HepG2 (cell line): Measurements from ENCODE around the gene SNRPB2. TPM values are rescaled to one million over a fixed set of nuclear protein-coding genes. Genes with fewer than 3 reads are reported as not detected.

Source experiments
- ATAC-seq: fragments of 200-7000 bp; cut with Tn5 transposase; 3 replicates; pipeline ENCODE4 v1.9.1; 2020; ENCODE audit warnings: mild to moderate bottlenecking, moderate library complexity
- BruUV-seq: library from RNA; stranded (reverse); fragments of 400-500 nt; replicated peaks from 2 replicates; lab custom pipeline; 2021; lab: Mats Ljungman, UMichigan
- CTCF ChIA-PET: fragments of 300-600 bp; formaldehyde crosslinking; extraction: SDS; loops from one replicate; lab custom pipeline; 2021; ENCODE audit warnings: low total read pairs, inconsistent platforms, low intra/inter-chr PET ratio; lab: Yijun Ruan, JAX
- POLR2A ChIA-PET: fragments of 350-600 bp; sonication (Branson Sonifier 250); formaldehyde crosslinking; loops from one replicate; lab custom pipeline; 2020; ENCODE audit warnings: antibody characterized with exemption, inconsistent platforms; lab: Yijun Ruan, JAX
- DNase-seq: peaks from one replicate; pipeline ENCODE4 v3.0.0-alpha.2; 2015; ENCODE audit warnings: low spot score
- FAIRE-seq: peaks from 3 replicates; lab custom pipeline; 2011; peaks lifted over from hg19 to GRCh38; lab: Jason Lieb, UNC
- H2AFZ ChIP-seq: one replicate; pipeline ENCODE4 v1.6.1; 2011; ENCODE audit warnings: low read length, inconsistent platforms
- H3K27ac ChIP-seq: fragments of 300-600 bp; 3 replicates; pipeline ENCODE4 v1.8.0; 2011; ENCODE audit warnings: mixed run types, mild to moderate bottlenecking, mixed read lengths, low read length, inconsistent platforms; ENCODE audit not compliant: insufficient read depth; ENCODE audit errors: extremely low read length
- H3K27me3 ChIP-seq, 2 experiments: fragments of 200-600 bp in 1 of 2; 2 replicates in 1 of 2; 3 replicates in 1 of 2; pipeline versions ENCODE4 v1.6.0 to v1.8.0; 2011; ENCODE audit warnings: low read length in 2 of 2, mild to moderate bottlenecking in 2 of 2, moderate library complexity in 2 of 2, inconsistent platforms in 1 of 2; ENCODE audit not compliant: insufficient read depth in 2 of 2, control insufficient read depth in 1 of 2
- H3K36me3 ChIP-seq, 2 experiments: fragments of 200-600 bp in 1 of 2; replicated peaks in 1 of 2; 2 replicates in 1 of 2; 3 replicates in 1 of 2; pipeline versions ENCODE4 v1.5.1 to v1.8.0; 2011; ENCODE audit warnings: low read length in 2 of 2, inconsistent platforms in 1 of 2; ENCODE audit not compliant: insufficient read depth in 2 of 2, control insufficient read depth in 1 of 2
- H3K4me1 ChIP-seq: 2 replicates; pipeline ENCODE4 v1.5.1; 2012; ENCODE audit warnings: low read length, inconsistent platforms; ENCODE audit not compliant: insufficient read depth
- H3K4me2 ChIP-seq: 2 replicates; pipeline ENCODE4 v1.6.0; 2011; ENCODE audit warnings: low read depth, low read length, inconsistent platforms
- H3K4me3 ChIP-seq, 3 experiments: fragments of 200-600 bp in 1 of 3; sonication (generic), shearing (Covaris generic) in 1 of 3; replicated peaks in 1 of 3; 2 replicates each; pipeline ENCODE4 v1.5.1; 2011 to 2016; ENCODE audit warnings: low read length in 3 of 3, inconsistent platforms in 2 of 3, low read depth in 2 of 3, mild to moderate bottlenecking in 2 of 3, control low read depth in 1 of 3, mixed read lengths in 1 of 3; ENCODE audit not compliant: insufficient read depth in 1 of 3
- H3K79me2 ChIP-seq: one replicate; pipeline ENCODE4 v1.6.1; 2011; ENCODE audit warnings: low read length, inconsistent platforms; ENCODE audit not compliant: insufficient read depth
- H3K9ac ChIP-seq: 2 replicates; pipeline ENCODE4 v1.6.0; 2011; ENCODE audit warnings: mild to moderate bottlenecking, low read depth, low read length, inconsistent platforms; ENCODE audit not compliant: insufficient read depth
- H3K9me3 ChIP-seq: 2 replicates; pipeline ENCODE4 v1.5.1; 2012; ENCODE audit warnings: mild to moderate bottlenecking, low read length
- H4K20me1 ChIP-seq: 2 replicates; pipeline ENCODE4 v1.6.0; 2011; ENCODE audit warnings: inconsistent platforms, mild to moderate bottlenecking, low read length, moderate library complexity; ENCODE audit not compliant: insufficient read depth
- ZNF263 ChIP-seq: sonication (generic); formaldehyde crosslinking; IDR thresholded peaks from 2 replicates; pipeline ENCODE4 v1.4.0; 2020; ENCODE audit warnings: missing genetic modification reagents
- ZNF280D ChIP-seq: sonication (generic); formaldehyde crosslinking; IDR thresholded peaks from 2 replicates; pipeline ENCODE4 v1.5.1; 2020; ENCODE audit warnings: mild to moderate bottlenecking, missing genetic modification reagents
- WGBS: methylation state at CpG from one replicate; pipeline ENCODE4 v1.1.6; 2017; ENCODE audit warnings: low lambda C conversion rate; 5-methylcytosine and 5-hydroxymethylcytosine counted together
- in situ Hi-C: cut with HindIII; loops from 2 replicates; pipeline ENCODE4 v1.10.0; 2017; ENCODE audit warnings: low pct_unique_long_range_greater_than_20kb; ENCODE audit not compliant: extremely low pct_ligation_motif_present
- intact Hi-C: fragments of 100-400 bp; cut with micrococcal nuclease; formaldehyde crosslinking; loops from one replicate; pipeline ENCODE4 v1.10.0; 2022; ENCODE audit not compliant: unreplicated experiment
- polyA plus RNA-seq, 8 experiments: library from polyadenylated mRNA; depleted of rRNA in 3 of 8; stranded (reverse) in 7 of 8; unstranded in 1 of 8; fragments of >200 nt; fragmentation: Illumina TruSeq in 4 of 8; extraction: Trizol in 4 of 8; gene quantifications; 2 replicates each; pipeline versions ENCODE4 v1.2.1 to v1.2.3, GENCODE V29; 2011 to 2016; ENCODE audit warnings: low read depth in 4 of 8, missing spikeins in 1 of 8, mixed read lengths in 1 of 8; ENCODE audit not compliant: insufficient read depth in 1 of 8
- total RNA-seq, 5 experiments: library from RNA; depleted of rRNA; stranded (reverse); fragments of >200 nt; fragmentation: Illumina TruSeq; extraction: Trizol; gene quantifications; 2 replicates each; pipeline ENCODE4 v1.2.3, GENCODE V29; 2016; ENCODE audit warnings: low read depth in 1 of 5
- TF ChIP-seq, protein P1 (sequence below): sonication (generic); formaldehyde crosslinking; conservative IDR thresholded peaks from 2 replicates; pipeline ENCODE4 v1.8.0; 2022; ENCODE audit warnings: missing genetic modification reagents

The SNRPB2 gene
- total and polyA plus RNA-seq, 2 of the 13 experiments (the other 11 are each of a cell fraction or from before 2014, with no cell fraction given): 107 to 204 TPM

DNA sequence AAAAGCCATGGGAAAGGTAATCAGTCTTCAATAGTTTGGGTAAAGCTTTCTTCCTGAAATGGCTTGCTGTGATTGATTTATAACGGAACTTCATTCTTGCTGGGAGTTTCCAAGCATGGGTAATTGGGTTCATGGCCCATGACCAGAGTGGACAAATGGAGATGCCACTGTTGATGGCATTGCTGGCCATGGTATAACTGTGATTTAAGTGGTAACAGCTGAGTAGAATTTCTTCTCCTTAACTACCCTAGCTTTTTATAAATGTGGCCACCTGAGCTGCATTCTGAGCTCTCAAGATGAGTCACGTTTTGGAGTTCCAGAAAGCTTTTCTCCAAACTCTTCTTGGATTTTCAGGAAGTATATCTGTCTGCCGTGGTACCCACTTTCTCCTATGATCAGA, 39.9 kb upstream of the SNRPB2 start:
- peaks cover 0 to 5% of the 10 kb centered on the region in 2 experiments; a peak in 1 of 5 replicates for H3K27me3 ChIP-seq
- H4K20me1 ChIP-seq: no peaks in the 10 kb centered on the region
- WGBS: 1% methylated on average over 3 of the region's 3 CpGs
- H3K4me1 ChIP-seq: no peaks in the 10 kb centered on the region
- POLR2A ChIA-PET: no interaction called here
- no peak overlapping the region for H3K9ac ChIP-seq
- no peak overlapping the region for H3K4me2 ChIP-seq
- H3K27ac ChIP-seq: no peak overlapping the region
- ATAC-seq (no peak), DNase-seq (no peak), FAIRE-seq (no peak)
- no peak overlapping the region for H2AFZ ChIP-seq
- no TSS peak for BruUV-seq
- H3K79me2 ChIP-seq: no peaks in the 10 kb centered on the region
- no peaks in the 10 kb centered on the region for H3K36me3 ChIP-seq
- no peak overlapping the region for H3K4me3 ChIP-seq
- in situ Hi-C loops: no loop called here
- TF ChIP-seq ZNF280D (no peak), ZNF263 (CRISPR knock-in tag) (no peak)
- TF ChIP-seq, protein P1, sequence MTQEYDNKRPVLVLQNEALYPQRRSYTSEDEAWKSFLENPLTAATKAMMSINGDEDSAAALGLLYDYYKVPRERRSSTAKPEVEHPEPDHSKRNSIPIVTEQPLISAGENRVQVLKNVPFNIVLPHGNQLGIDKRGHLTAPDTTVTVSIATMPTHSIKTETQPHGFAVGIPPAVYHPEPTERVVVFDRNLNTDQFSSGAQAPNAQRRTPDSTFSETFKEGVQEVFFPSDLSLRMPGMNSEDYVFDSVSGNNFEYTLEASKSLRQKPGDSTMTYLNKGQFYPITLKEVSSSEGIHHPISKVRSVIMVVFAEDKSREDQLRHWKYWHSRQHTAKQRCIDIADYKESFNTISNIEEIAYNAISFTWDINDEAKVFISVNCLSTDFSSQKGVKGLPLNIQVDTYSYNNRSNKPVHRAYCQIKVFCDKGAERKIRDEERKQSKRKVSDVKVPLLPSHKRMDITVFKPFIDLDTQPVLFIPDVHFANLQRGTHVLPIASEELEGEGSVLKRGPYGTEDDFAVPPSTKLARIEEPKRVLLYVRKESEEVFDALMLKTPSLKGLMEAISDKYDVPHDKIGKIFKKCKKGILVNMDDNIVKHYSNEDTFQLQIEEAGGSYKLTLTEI (CRISPR knock-in tag): no peak
- no peaks in the 10 kb centered on the region for H3K9me3 ChIP-seq
- intact Hi-C loops: no loop called here
- CTCF ChIA-PET: no interaction called here
